ENCODE measurements around the gene TGFBR3L. TPM values are rescaled to one million over a fixed set of nuclear protein-coding genes. Genes with fewer than 3 reads are reported as not detected.

Gene TGFBR3L
- total and polyA plus RNA-seq, 4 donors = 0.25 to 0.77 TPM; not detected in 2

DNA sequence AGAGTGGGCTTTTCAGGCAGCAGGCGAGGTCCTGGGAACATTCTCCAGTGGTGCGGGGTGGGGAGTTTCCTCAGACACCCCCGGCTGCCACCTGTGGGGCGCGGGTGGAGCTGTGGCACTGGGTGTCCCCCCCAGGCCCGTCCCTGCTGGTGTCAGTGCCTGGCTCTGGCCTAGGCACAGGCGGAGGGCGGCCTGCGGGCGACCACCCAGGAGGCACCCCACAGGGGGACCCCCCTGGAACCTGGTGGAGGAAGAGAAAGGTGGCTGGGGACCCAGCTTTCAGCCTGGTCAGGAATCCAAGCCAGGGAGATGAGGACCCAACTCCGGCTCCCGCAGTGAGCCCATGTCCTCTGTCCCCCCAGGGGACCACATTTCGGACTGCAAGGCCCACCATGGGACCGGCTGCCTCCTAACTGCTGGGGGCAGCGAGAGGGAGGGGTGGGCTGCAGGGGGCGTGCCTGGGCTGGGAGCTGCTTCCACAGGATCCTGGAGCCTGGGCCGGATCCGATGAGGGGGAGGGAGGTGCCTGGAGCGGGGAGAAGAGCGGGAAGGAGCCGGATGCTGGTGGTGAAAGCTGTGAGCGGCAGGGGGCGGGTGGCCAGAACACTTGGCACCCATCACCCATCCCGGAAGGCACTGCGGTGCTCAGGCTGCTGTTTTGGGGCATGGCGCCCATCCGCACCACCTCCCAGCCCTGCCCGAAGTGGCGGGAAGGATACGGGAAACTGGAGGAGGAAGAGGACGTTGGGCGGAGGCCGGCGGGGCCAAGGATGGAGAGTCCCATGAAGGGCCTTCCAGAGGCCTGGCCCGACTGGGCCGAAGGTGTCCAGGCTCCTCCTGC is 16.8 kb downstream of the TGFBR3L start:
- H3K4me1 ChIP-seq (ENCODE audit: control insufficient read depth in 5 of 5, insufficient read depth in 5 of 5, low read length in 5 of 5) = peaks cover 0 to 19% (median under 1%) of the 10 kb centered on the region in 5 donors
- H3K9ac ChIP-seq (ENCODE audit: insufficient read depth in 1 of 2, low read length in 2 of 2) = no peak overlapping the region
- DNase-seq (no peak), ATAC-seq (ENCODE audit: insufficient read depth, low FRiP score) (no peak)
- WGBS, 2 donors = 90 to 92% methylated on average over 36 of the region's 36 CpGs
- peaks cover 18 to 63% (median 27%) of the 10 kb centered on the region in 4 donors for H3K36me3 ChIP-seq (ENCODE audit: control insufficient read depth in 4 of 4, insufficient read depth in 4 of 4, low read length in 4 of 4)
- TF ChIP-seq, protein P1, sequence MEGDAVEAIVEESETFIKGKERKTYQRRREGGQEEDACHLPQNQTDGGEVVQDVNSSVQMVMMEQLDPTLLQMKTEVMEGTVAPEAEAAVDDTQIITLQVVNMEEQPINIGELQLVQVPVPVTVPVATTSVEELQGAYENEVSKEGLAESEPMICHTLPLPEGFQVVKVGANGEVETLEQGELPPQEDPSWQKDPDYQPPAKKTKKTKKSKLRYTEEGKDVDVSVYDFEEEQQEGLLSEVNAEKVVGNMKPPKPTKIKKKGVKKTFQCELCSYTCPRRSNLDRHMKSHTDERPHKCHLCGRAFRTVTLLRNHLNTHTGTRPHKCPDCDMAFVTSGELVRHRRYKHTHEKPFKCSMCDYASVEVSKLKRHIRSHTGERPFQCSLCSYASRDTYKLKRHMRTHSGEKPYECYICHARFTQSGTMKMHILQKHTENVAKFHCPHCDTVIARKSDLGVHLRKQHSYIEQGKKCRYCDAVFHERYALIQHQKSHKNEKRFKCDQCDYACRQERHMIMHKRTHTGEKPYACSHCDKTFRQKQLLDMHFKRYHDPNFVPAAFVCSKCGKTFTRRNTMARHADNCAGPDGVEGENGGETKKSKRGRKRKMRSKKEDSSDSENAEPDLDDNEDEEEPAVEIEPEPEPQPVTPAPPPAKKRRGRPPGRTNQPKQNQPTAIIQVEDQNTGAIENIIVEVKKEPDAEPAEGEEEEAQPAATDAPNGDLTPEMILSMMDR (IDR thresholded peaks at IDR 0.05; ENCODE audit: control extremely low read depth, extremely low read depth) = no peak
- no peak overlapping the region for H3K4me3 ChIP-seq
- no peaks in the 10 kb centered on the region for H3K27me3 ChIP-seq (ENCODE audit: control insufficient read depth in 3 of 3, insufficient read depth in 3 of 3, low read length in 2 of 3)
- no peaks in the 10 kb centered on the region for H3K9me3 ChIP-seq (ENCODE audit: control insufficient read depth in 4 of 4, insufficient read depth in 3 of 4, low read length in 3 of 4)
- H3K27ac ChIP-seq (ENCODE audit: low read depth in 1 of 2, low read length in 1 of 2) = no peak overlapping the region

DNA sequence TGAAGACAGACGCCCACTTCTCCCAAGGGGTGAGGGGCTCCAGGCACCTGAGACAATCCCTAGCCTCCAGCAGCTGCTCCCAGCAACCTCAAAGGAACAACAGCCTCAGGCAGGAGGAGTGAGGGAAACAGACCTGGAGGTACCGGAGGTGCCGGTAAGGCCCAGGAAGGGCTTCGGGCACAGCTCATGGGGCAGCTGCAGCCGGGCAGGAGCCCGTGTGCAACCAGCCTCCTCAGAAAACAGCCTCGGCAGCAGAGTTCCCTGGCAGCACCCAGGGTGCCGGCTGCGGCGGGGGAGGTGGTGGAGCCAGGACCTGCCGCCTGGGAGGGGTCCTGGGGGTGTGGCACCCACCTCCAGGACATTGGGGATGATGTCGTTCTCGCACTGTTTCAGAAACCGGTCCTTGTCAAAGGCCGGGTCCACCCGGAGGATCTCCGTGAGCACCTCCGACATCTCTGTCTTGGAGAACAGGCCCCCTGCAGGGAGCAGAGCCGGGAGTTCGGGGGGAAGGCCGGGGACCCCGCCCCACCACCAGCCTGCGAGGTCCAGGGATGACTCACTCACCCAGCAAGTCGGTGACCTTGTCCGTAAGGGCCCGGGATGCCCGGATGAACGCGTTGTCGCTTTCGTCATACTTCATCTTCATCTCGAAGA is 17.8 kb downstream of the TGFBR3L start:
- no peak overlapping the region for H3K4me3 ChIP-seq
- H3K27me3 ChIP-seq (ENCODE audit: control insufficient read depth in 3 of 3, insufficient read depth in 3 of 3, low read length in 2 of 3) = no peaks in the 10 kb centered on the region
- DNase-seq (no peak), ATAC-seq (ENCODE audit: insufficient read depth, low FRiP score) (no peak)
- no peak overlapping the region for H3K27ac ChIP-seq (ENCODE audit: low read depth in 1 of 2, low read length in 1 of 2)
- H3K9me3 ChIP-seq (ENCODE audit: control insufficient read depth in 4 of 4, insufficient read depth in 3 of 4, low read length in 3 of 4) = no peaks in the 10 kb centered on the region
- WGBS, 2 donors = 94% methylated on average over 32 of the region's 32 CpGs
- H3K36me3 ChIP-seq (ENCODE audit: control insufficient read depth in 4 of 4, insufficient read depth in 4 of 4, low read length in 4 of 4) = peaks cover 20 to 65% (median 27%) of the 10 kb centered on the region in 4 donors
- H3K4me1 ChIP-seq (ENCODE audit: control insufficient read depth in 5 of 5, insufficient read depth in 5 of 5, low read length in 5 of 5) = peaks cover 0 to 17% (median 0%) of the 10 kb centered on the region in 5 donors
- H3K9ac ChIP-seq (ENCODE audit: insufficient read depth in 1 of 2, low read length in 2 of 2) = no peak overlapping the region
- TF ChIP-seq, protein P1 (IDR thresholded peaks at IDR 0.05; ENCODE audit: control extremely low read depth, extremely low read depth) = no peak

DNA sequence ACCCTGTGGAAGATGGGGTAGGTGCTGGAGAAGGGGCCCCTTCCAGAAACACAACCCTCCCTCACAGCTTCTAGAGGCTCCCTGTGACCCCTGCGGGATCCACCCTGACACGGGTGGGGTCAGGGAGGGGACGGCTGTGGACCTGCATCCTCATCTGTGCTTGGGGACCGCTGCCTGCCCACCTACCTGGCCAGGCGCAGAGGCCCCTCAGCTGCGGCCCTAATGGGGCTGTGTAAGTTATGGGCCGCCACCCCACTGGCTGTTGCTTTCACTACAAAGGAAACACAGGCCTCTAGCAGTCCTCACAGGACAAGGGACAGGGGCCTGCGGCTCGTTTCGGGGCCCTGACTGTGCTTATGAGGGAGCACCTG is 18.3 kb downstream of the TGFBR3L start:
- DNase-seq (no peak), ATAC-seq (ENCODE audit: insufficient read depth, low FRiP score) (no peak)
- peaks cover 0 to 15% (median 0%) of the 10 kb centered on the region in 5 donors for H3K4me1 ChIP-seq (ENCODE audit: control insufficient read depth in 5 of 5, insufficient read depth in 5 of 5, low read length in 5 of 5)
- TF ChIP-seq, protein P1 (IDR thresholded peaks at IDR 0.05; ENCODE audit: control extremely low read depth, extremely low read depth) = no peak
- WGBS, 2 donors = 96 to 98% methylated on average over 10 of the region's 10 CpGs
- H3K9me3 ChIP-seq (ENCODE audit: control insufficient read depth in 4 of 4, insufficient read depth in 3 of 4, low read length in 3 of 4) = no peaks in the 10 kb centered on the region
- H3K27me3 ChIP-seq (ENCODE audit: control insufficient read depth in 3 of 3, insufficient read depth in 3 of 3, low read length in 2 of 3) = no peaks in the 10 kb centered on the region
- peaks cover 20 to 67% (median 27%) of the 10 kb centered on the region in 4 donors for H3K36me3 ChIP-seq (ENCODE audit: control insufficient read depth in 4 of 4, insufficient read depth in 4 of 4, low read length in 4 of 4)
- H3K9ac ChIP-seq (ENCODE audit: insufficient read depth in 1 of 2, low read length in 2 of 2) = no peak overlapping the region
- H3K27ac ChIP-seq (ENCODE audit: low read depth in 1 of 2, low read length in 1 of 2) = no peak overlapping the region
- H3K4me3 ChIP-seq = no peak overlapping the region

All from lung (tissue), 12 donors.